ENCODE results near the gene ZMIZ1. TPM values are rescaled to one million over a fixed set of nuclear protein-coding genes. Genes with fewer than 3 reads are reported as not detected.

The ZMIZ1 gene
- total RNA-seq, 2 experiments from 2014 or later: 14.6 to 15.5 TPM

DNA sequence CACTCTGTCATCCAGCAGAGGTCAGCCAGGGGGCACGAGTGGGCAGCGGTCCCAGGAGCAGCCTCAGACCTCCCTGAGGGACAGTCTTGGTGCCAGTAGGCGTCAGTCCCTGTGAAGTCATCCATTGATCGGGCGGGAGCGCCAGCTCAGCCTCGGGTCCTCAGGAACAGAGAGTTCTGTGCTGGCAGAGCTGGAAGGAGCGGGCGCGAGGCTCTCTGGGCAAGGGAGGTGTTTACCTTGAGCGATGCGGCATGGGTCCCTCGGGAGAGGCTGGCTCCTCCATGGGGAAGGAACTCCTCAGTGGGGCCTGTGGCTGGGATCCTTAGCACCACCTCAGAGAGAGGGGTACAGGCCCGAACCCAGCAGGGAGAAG, 177.4 kb downstream of the ZMIZ1 start:
- no peaks in the 10 kb centered on the region for H3K36me3 ChIP-seq (ENCODE audit: insufficient read depth, low read length)
- H3K27ac Mint-ChIP-seq: no peak overlapping the region
- H3K4me3 Mint-ChIP-seq: no peak overlapping the region
- TF ChIP-seq, protein P1, sequence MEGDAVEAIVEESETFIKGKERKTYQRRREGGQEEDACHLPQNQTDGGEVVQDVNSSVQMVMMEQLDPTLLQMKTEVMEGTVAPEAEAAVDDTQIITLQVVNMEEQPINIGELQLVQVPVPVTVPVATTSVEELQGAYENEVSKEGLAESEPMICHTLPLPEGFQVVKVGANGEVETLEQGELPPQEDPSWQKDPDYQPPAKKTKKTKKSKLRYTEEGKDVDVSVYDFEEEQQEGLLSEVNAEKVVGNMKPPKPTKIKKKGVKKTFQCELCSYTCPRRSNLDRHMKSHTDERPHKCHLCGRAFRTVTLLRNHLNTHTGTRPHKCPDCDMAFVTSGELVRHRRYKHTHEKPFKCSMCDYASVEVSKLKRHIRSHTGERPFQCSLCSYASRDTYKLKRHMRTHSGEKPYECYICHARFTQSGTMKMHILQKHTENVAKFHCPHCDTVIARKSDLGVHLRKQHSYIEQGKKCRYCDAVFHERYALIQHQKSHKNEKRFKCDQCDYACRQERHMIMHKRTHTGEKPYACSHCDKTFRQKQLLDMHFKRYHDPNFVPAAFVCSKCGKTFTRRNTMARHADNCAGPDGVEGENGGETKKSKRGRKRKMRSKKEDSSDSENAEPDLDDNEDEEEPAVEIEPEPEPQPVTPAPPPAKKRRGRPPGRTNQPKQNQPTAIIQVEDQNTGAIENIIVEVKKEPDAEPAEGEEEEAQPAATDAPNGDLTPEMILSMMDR (IDR thresholded peaks at IDR 0.05): no peak
- ChIA-PET CTCF (no interaction called here), POLR2A (no interaction called here)
- no peaks in the 10 kb centered on the region for H3K27me3 ChIP-seq (ENCODE audit: control insufficient read depth in 1 of 2, insufficient read depth in 2 of 2, low read length in 2 of 2)
- no peaks in the 10 kb centered on the region for H3K27me3 Mint-ChIP-seq
- peaks cover 55% of the 10 kb centered on the region for H3K4me1 Mint-ChIP-seq (ENCODE audit: low read depth)
- ATAC-seq (ENCODE audit: poor library complexity): no peak
- H3K36me3 Mint-ChIP-seq (ENCODE audit: low read depth): no peaks in the 10 kb centered on the region
- no peaks in the 10 kb centered on the region for H3K9me3 ChIP-seq (ENCODE audit: control insufficient read depth in 1 of 2, insufficient read depth in 1 of 2, low read length in 2 of 2)
- H3K4me1 ChIP-seq (ENCODE audit: insufficient read depth, low read length): peaks cover 82% of the 10 kb centered on the region
- intact Hi-C loops (cut with DNase I, micrococcal nuclease): loop anchor here in 1 of 2 experiments (10.0 kb wide), 1 partner anchor 79 kb away; no protein-coding TSS in a partner anchor
- DNase-seq: no peak
- H3K27ac ChIP-seq (ENCODE audit: low read depth in 1 of 2, low read length in 2 of 2): no peak overlapping the region
- no peaks in the 10 kb centered on the region for H3K9me3 Mint-ChIP-seq
- no peak overlapping the region for H3K4me3 ChIP-seq (ENCODE audit: low read length)

DNA sequence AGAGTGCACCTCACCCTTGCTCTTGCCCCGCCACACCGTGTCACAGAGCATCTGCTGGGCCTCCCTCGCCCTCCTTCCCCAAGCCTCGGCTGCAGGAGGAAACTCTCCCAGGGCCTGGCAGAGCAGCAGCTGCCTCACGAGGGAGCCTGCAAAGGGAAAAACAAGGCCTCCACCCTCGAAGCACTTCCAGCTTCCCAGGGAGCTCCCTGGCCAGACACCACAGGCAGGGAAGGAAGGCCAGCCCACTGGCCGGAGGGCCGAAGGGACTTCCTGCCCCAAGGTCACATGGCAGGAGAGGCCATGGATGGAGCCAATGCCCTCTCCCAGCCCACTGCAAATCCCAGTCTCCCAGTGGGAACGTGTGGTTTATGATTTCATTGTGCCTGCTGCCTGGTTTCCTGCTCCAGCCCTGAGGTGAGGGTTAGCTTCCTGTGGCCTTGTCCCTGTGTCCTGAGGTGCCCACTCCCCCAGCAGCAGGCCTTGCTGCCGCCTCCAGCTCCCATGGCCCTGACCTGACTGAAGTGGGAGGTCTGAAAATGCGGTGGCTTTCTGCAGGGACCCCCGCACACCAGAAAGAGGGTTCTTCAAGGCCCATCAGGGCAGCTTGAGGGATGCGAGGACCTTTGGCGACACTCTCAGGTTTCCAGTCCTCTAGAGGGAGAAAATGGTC, 178.0 kb downstream of the ZMIZ1 start:
- Histone ChIP-seq H3K27me3 (ENCODE audit: control insufficient read depth in 1 of 2, insufficient read depth in 2 of 2, low read length in 2 of 2) (no peaks in the 10 kb centered on the region), H3K4me1 (ENCODE audit: insufficient read depth, low read length) (peaks cover 77% of the 10 kb centered on the region), H3K27ac (ENCODE audit: low read depth in 1 of 2, low read length in 2 of 2) (no peak overlapping the region), H3K36me3 (ENCODE audit: insufficient read depth, low read length) (no peaks in the 10 kb centered on the region), H3K9me3 (ENCODE audit: control insufficient read depth in 1 of 2, insufficient read depth in 1 of 2, low read length in 2 of 2) (no peaks in the 10 kb centered on the region), H3K4me3 (ENCODE audit: low read length) (no peak overlapping the region)
- no peak for ATAC-seq (ENCODE audit: poor library complexity)
- intact Hi-C loops (cut with DNase I, micrococcal nuclease): loop anchor here in 1 of 2 experiments (10.0 kb wide), 1 partner anchor 78 kb away; no protein-coding TSS in a partner anchor
- Mint-ChIP-seq H3K4me3 (no peak overlapping the region), H3K27ac (no peak overlapping the region), H3K9me3 (no peaks in the 10 kb centered on the region), H3K4me1 (ENCODE audit: low read depth) (peaks cover 49% of the 10 kb centered on the region), H3K27me3 (no peaks in the 10 kb centered on the region), H3K36me3 (ENCODE audit: low read depth) (no peaks in the 10 kb centered on the region)
- POLR2A ChIA-PET: no interaction called here
- CTCF ChIA-PET: no interaction called here
- no peak for DNase-seq
- TF ChIP-seq, protein P1 (IDR thresholded peaks at IDR 0.05): no peak

DNA sequence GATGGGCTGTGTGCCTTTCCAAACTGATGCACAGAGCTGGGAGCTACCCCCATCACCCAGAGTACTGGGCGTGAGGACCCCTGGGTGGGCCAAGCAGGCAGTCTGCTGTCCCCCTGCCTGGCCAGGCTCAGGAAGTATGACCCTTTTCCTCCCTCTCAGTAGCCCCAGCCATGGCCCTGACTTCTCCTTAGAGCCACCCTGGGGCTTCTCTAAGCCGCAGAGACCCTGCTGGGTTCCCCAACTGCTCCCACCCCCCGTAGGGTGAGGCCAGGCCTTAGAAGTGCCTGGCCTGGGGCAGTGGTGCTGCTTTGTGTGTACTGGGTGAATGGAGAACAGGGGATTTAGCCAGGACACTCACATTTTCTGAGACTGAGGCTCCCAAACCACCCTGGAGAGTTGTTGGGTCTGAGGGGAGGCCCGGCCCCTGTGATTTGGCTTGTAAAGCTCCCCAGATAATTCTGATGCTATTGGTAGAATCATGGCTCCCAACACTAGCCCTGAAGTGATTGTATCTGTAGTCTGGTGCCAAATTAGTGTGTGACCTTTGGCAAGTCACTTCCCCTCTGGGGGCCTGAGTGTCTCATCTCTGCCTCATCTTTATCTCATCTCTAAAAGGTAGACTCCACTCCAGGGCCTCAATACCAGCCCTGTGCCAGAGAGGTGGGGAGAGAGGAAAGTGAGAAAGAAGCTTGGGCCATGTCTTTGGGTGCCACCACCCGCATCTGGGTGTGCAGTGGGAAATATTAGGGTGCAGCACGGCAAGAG, 178.8 kb downstream of the ZMIZ1 start:
- no peak for ATAC-seq (ENCODE audit: poor library complexity)
- Histone ChIP-seq H3K36me3 (ENCODE audit: insufficient read depth, low read length) (no peaks in the 10 kb centered on the region), H3K4me1 (ENCODE audit: insufficient read depth, low read length) (peaks cover 72% of the 10 kb centered on the region), H3K27me3 (ENCODE audit: control insufficient read depth in 1 of 2, insufficient read depth in 2 of 2, low read length in 2 of 2) (no peaks in the 10 kb centered on the region), H3K4me3 (ENCODE audit: low read length) (no peak overlapping the region), H3K27ac (ENCODE audit: low read depth in 1 of 2, low read length in 2 of 2) (no peak overlapping the region), H3K9me3 (ENCODE audit: control insufficient read depth in 1 of 2, insufficient read depth in 1 of 2, low read length in 2 of 2) (no peaks in the 10 kb centered on the region)
- TF ChIP-seq, protein P1 (IDR thresholded peaks at IDR 0.05): no peak
- CTCF ChIA-PET: no interaction called here
- H3K9me3 Mint-ChIP-seq: no peaks in the 10 kb centered on the region
- no peaks in the 10 kb centered on the region for H3K27me3 Mint-ChIP-seq
- no peak overlapping the region for H3K27ac Mint-ChIP-seq
- intact Hi-C loops (cut with DNase I, micrococcal nuclease): loop anchor here in 1 of 2 experiments (10.0 kb wide), 1 partner anchor 77 kb away; no protein-coding TSS in a partner anchor
- no peaks in the 10 kb centered on the region for H3K36me3 Mint-ChIP-seq (ENCODE audit: low read depth)
- peak overlapping the region; percentile 18 for H3K4me3 Mint-ChIP-seq
- H3K4me1 Mint-ChIP-seq (ENCODE audit: low read depth): peaks cover 48% of the 10 kb centered on the region
- DNase-seq: no peak
- POLR2A ChIA-PET: no interaction called here

All from CD4-positive, alpha-beta T cell (primary cell).